Measurements from ENCODE around the gene SLC16A1.
A peak's percentile ranks its signal among the peaks of the same experiment; 100 is the strongest.
"Not testable (repeated sequence)": the region's sequence is repeated elsewhere in the genome, so short reads cannot be mapped to it uniquely, and the experiment has no call there.

SLC16A1 gene

DNA sequence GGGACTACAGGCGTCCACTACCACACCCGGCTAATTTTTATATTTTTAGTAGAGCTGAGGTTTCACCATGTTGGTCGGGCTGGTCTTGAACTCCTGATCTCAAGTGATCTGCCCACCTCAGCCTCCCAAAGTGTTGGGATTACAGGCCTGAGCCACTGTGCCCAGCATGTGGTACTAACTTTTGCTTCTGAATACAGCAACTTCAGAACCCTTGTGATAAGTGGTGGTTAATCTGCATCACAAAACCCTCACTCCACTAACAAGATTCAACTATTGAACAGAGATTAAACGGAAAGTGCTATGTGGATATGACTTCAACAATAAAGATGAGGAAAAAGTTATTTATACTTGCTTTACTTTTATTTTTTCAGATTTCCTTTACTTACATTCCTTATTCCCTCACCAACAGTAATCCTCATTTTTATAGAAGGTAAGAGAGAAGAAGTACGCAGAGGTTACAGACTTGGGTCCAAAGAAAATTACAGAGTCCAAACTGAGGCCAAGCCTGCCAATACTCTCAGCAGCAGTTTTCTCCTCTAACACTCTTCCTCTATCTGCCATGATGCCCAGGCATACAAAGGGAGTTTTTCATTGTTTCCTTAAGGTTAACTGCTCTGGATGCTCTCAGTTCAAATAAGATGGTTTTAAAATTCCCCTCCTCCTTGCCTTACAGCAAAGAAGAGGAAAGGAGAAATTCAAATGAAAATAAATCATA lies 44.3 kb downstream of the SLC16A1 start:
- DNase-seq, result no peak

DNA sequence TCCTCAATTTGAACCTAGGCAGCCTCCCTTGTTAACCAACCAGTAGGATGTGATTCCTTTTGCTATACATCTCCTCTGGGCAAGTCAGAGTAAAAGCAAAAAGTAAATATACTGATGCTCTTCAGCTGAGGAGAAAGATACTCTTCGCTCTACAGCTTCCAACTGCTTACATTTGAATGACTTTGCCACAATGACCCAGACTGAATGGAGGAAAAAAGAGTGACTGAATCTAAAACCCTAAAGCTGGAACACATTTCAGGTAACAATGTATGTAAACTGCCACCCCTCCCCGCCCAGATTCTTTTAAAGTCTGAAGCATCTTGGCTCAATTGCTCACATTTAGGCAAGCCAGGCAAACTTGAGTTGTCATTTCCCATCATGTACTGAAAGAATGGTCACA lies 46.1 kb downstream of the SLC16A1 start:
- no peak for DNase-seq

DNA sequence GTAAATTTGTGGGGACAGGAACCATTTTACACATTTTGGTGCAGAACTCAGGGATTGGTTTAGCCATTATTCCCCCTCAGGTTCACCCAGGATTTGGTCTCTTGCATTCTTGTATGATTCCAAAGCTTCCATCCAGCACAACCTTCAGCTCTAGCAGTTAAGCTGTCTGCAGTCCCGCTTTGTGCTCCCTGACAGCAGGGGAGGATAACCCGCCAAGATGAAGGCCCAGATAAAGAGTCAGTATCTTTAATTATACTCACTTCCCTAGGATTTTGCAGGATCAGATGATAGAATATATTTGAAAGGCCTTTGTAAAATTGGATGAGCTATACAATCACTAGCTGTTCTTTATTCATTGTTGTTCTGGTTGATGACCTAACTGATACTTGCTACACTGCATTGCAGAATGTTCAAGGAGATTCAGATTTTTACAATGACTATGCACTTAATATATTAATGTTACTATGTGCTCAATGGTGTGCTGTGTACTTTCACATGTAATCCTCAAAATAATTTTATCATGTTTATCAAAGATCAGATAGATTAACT lies 49.8 kb downstream of the SLC16A1 start:
- no peak for DNase-seq

DNA sequence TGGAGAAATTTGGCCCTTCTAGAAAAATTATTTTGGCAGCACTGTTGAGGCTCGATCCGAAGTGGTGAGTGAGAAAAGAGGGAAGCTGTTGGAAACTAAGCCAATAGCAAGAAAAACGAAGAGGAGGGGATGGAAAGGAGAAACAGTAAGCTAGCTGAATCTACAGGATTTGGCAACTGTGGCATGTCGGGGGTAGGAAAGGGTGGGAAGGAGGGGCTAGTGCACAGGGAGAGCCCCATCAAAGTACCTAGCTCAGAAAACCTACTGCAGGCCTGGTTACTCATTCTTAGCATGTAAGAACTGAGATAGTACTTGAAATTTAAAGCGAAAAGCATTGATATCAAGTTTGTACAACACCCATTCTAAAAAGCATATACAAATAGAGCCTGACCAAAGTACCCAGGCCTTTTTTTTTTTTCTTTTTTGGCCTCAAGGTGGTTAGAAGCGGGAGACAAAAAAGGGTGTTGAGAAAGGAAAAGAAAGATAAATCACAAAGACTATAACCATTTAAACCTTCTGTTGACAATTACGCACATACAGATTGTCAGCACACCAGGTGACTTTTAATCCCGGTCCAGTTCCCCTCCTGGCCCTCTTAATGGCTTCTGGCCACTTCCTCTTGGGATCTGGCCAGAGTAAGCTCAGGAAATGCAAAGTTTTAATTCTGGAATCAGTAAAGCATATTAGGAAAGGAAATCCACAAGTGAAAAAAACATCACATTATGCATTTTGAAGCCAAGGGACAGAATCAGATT lies 50.4 kb downstream of the SLC16A1 start:
- no peak for DNase-seq

DNA sequence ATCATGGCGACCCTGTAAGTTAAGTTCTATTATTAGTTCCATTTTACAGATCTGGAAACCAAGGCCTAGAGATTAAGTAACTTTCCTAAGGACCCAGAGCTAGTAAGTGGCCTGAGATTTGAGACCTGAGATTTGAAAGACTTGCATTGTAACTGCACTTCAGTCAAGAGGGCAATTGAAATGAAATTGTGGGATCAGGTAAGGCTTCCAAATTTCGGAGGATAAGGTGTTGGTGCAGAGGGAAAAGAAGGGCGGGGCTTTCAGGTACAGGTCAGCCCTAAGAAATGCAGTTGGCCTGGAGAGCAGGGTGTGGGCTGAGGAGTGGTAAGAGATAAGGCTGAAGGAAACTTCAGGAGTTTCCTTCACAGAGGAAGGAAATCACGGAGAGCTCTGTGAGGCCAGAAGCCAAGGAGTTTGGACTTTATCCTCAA lies 51.1 kb downstream of the SLC16A1 start:
- no peak for DNase-seq

DNA sequence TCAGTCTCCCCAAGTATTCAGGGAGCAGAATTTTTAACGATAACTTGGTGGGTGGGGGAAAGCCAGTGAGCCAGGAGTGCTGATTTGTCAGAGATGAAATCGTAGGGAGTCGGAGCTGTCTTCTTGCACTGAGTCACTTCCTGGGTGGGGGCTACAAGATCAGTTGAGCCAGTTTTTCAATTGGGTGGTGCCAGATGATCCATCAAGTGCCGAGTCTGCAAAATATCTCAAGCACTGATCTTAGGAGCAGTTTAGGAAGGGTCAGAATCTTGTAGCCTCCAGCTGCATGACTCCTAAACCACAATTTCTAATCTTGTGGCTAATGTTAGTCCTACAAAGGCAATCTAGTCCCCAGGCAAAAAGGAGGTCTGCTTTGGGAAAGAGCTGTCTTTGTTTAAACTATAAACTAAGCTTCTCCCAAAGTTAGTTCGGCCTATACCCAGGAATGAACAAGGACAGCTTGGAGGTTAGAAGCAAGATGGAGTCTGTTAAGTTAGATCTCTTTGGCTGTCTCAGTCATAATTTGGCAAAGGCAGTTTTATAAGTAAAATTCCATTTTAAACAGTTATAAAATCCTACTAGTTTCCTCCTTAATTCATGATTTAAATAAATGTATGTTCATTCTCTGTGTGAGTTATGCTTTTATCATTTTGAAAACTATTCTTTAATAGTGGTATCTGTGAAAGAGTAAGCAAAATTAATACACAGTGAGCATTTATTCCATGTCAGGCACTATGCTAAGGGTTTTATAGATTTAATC lies 51.7 kb downstream of the SLC16A1 start:
- DNase-seq, result peak; percentile 49

DNA sequence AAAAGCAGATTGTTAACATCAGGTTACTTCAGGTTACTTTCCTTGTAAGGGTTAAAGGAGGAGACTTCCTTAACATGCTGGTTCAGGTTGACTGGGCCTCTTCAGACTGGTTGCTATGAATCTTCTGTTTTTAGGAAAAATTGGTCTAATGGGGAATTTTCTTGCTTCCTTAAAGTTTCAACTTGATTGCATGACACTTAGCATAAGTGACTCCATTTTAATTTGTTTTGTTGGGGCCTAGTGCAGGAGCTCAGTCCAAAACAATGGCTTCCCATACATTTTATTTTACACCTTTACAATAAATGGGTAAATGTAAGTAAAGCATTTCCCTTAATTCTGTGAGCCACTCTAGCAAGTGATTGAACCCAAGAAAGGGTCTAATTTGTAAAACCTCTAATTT lies 53.8 kb downstream of the SLC16A1 start:
- DNase-seq, result no peak

DNA sequence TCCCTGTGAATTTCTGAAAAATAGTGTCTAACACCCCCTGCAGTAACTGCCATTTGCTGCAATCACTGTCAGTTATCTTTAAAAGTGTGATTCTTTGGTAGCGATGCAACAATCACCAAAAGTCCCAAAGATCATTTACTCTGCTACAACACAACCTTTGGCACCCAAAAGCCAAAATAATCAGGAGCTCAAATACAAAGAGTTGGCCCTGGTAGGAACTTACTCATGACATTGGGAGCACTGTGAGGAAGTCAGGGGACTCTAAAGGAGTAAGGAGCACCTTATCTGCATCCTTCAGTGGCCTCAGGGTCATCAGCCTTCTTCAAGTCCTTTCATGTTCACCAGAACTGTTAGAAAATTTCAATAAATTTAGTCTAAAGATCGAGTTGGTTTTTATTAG lies 54.6 kb downstream of the SLC16A1 start:
- no peak for DNase-seq

DNA sequence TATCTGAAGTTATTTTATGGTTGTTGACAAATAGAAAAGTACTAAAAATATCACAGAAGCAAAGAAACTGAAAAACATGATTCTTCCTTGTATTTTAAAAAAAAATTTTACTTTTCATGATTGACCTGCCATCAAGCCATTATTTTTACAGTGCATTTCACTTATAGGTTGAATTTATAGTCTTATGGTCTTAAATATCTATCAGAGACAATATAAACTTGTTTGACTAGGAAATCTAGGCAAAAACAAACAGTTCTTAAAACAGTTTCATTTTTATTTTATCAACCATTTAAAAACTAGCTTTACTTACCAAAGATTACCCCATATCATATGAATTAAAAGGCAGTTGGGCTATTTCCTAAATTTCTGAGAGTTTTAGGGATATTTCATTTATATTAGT lies 59.2 kb downstream of the SLC16A1 start:
- DNase-seq, result no peak

DNA sequence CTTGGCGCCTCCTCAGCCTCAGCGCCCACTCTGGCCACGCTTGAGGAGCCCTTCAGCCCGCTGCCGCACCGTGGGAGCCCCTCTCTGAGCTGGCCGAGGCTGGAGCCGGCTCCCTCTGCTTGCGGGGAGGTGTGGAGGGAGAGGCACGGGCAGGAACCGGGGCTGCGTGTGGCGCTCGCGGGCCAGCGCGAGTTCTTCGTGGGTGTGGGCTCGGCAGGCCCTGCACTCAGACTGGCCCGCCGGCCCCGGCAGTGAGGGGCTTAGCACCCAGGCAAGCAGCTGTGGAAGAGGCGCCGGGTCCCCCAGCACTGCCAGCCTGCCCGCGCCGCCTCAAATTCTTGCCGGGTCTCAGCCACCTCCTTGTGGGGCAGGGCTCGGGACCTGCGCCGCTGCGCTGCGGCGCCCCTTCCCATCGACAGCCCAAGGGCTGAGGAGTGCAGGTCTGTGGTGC lies 61.4 kb downstream of the SLC16A1 start:
- no peak for DNase-seq

DNA sequence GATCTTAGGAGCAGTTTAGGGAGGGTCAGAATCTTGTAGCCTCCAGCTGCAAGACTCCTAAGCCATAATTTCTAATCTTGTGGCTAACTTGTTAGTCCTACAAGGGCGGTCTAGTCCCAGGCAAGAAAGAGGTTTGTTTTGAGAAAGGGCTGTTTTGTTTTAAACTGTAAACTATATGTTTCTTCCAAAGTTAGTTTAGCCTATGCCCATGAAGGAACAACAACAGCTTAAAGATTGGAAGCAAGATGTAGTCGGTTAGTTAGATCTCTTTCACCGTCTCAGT lies 62.0 kb downstream of the SLC16A1 start:
- DNase-seq, result no peak

DNA sequence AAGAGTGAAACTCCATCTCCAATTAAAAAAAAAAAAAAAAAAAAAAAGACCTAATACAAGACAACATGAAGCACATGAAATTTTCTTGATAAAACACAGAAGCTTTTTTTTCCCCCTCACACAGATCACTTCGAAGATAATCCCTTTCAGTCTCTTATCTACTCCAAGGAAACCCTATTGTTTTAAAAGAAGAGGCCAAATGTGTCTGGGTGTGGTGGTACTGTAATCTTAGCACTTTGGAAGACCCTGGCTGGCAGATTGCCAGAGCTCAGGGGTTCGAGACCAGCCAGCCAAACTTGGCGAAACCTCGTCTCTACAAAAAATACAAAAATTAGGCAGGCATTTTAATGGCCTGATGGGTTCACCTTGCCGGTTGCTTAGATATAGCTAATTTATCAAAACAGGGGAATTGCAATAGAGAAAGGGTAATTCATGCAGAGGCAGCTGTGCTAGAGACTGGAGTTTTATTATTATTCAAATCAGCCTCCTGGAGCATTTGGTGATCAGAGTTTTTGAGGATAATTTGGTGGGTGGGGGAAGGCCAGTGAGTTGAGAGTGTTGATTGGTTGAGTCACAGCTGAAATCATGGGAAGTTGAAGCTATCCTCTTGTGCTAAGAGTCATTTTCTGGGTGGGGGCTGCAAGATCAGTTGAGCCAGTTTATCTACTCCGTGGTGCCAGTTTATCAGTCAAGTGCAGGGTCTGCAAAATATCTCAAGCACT lies 62.5 kb downstream of the SLC16A1 start:
- no peak for DNase-seq

DNA sequence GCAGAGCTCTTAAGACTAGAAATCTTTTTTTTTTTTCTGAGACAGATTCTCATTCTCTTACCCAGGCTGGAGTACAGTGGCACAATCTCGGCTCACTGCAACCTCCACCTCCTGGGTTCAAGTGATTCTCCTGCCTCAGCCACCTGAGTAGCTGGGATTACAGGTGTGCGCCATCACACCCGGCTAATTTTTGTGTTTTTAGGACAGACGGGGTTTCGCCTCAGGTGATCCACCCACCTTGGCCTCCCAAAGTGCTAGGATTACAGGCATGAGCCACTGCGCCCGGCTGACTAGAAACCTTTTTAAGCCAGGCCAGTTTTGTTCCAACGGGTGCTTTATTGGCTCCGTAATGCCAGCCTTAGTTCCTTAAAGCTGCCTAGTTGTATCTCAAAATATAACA lies 66.1 kb downstream of the SLC16A1 start:
- DNase-seq, result not testable (repeated sequence)

DNA sequence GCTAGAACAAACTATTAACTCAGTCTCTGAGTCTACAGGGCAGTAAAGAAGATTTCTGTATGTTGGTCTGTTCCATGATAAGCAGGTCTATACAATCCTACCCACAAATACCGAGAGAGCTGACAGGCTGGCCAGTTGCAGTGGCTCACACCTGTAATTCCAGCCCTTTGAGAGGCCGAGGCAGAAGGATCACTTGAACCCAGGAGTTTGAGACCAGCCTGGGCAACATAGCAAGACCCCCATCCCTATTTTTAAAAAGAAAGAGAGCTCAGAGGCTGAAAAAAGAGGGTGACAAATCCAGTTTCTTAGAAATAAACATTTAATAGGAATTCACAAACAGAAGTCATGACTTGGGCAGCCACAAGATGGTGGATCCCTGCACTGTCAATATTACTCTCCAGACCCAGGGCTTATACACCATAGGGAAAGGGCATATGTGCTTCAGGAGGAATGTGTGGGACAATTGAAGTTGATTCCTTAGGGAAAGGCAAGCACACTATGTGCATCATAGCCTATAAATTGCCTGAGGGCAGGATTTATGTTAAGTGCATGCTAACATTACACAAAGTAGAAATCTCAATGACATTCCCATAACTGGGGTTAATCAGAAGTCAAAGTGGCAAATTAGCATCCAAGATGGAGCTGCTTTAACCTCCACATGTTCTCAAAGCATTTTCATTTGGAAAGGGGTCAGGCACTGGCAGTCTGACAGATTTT lies 66.8 kb downstream of the SLC16A1 start:
- no peak for DNase-seq

DNA sequence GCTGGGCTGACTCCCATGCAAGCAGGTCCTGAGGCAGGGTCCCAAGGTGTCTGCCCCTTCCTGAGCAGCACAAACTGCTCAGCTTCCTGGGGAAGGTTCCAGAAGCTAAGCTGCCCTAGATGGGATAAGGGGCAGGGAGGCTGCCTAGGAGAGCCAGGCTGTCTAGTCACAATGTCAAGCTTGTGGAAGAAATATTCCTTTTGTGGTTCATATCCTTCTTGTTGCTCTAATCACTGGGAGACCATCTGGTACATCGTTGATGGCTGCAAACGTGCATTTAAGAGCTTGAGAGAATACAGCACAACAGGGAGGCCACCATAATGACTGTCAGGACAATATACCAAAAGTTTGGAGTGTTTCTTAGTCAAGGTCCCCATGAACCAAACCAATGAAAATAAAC lies 67.4 kb downstream of the SLC16A1 start:
- DNase-seq, result no peak

DNA sequence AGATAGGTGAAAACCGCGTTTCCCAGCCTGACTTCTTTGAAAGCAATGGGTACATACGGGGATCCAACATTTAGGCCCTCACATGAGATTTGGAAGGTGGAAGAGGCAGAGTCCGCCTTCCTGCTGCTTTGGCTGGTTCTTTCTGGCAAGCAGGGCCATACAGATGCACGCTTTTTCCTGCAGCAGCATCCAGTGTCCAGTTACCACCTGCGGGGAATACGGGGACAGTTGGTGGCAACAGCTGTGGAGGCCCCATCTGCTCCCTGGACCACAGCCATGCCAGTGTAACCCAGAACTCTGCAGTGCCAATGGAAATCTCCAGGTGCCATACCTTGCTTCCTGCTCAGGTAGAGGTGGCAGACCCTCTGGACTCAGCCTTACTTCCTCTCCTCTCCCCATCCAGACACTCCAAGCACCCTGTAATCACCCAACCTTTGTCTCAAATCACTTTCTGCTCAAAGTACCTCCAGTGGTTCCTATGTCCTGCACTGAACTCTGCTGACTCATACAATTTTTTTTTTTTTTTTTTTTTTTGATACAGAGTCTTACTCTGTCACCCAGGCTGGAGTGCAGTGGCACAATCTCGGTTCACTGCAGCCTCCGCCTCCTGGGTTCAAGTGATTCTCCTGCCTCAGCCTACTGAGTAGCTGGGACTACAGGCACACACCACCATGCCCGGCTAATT lies 68.3 kb downstream of the SLC16A1 start:
- DNase-seq, result no peak

DNA sequence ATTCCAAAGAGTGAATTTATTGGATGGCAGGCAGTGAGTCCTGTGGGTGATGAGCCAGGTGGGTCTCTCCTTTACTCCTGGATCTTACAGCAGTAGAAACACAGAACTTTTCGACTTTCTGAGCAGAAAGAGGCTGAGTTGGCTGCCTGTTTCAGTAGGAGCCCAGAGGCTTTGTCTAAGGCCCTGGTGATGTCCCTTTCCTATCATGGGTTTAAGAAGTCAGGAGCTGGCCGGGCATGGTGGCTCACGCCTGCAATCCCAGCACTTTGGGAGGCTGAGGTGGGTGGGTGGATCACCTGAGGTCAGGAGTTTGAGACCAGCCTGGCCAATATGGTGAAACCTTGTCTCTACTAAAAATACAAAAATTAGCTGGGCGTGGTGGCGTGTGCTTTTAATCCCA lies 71.0 kb downstream of the SLC16A1 start:
- not testable (repeated sequence) for DNase-seq

DNA sequence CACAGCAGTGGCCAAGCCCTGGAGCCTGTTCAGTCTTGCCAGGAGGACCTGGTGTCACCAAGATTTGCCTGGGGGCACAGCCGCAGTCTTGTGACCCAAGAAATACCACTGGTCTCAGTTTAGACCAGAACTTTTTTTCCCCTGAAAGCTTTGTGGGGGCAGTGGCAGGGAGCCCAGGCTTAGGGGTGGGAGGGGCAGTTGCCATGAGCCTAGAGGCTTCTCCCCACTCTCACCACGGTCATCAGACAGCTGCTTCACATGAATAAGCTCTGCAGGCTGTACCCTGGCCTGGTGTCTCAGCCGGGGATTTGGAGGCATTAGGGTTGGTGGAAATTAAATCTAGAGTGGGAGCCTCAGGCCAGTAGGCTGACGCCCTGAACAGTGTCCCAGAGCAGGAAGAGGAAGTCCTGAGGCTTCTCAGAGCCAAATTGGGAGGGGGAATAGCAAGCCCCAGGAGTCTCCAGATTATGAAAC lies 73.7 kb downstream of the SLC16A1 start:
- DNase-seq, result no peak

DNA sequence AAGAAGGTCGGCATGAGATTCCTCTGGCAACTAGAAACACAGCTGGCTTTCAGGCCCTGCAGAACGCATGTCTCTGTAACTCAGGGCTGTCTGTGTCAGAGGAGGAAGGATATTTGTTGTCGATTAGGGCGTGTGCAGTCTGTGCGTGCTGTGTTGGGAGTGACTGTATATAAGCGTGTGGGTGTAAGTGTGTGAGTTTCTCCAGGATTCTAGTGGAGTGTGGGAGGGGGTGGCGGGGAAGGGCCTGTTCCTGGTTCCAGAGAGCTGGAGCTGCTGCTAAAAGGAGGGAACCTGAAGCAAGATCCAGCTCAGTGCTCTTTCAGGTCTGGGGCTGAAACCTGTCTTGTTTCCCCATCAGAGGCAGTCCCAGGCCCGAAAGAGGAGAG lies 74.3 kb downstream of the SLC16A1 start:
- no peak for DNase-seq

DNA sequence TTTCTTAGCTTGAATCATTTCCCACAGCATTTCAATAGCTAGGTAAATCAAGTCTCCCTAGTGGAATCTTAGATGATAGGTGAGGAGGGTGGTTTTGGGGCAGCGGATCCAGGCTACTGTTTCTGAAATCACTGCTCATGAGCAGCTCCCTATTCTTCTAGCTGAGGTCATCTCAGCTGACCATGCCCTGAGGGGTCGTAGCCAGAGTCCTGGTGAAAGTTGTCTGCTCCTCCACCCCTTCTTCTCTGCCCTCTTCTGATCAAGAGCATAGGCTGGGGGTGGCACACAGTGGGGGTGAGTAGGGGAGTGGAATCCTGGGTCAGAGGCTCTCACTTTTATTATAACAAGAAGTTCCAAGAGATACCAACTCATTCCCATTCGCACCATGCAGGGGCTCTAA lies 76.2 kb downstream of the SLC16A1 start:
- DNase-seq, result no peak

DNA sequence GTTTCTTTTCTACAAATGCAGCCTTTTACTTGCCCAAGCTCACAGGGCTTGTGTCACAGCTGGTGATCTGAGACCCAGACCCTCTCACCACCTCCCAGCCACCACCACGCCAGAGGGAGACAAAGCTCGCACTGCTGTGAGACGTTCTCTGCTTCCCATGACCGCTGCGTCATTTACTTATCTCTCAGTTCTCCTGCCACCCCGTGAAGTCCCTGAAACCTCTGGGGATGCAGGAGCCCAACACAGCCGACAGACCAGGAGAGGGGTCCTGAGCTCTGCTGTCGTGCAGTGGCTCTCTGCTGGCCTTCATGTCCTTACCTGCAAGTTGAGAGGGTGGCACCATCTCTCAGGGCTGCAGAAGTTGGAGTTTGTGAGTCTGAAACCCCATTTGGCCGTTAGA lies 77.7 kb downstream of the SLC16A1 start:
- no peak for DNase-seq

DNA sequence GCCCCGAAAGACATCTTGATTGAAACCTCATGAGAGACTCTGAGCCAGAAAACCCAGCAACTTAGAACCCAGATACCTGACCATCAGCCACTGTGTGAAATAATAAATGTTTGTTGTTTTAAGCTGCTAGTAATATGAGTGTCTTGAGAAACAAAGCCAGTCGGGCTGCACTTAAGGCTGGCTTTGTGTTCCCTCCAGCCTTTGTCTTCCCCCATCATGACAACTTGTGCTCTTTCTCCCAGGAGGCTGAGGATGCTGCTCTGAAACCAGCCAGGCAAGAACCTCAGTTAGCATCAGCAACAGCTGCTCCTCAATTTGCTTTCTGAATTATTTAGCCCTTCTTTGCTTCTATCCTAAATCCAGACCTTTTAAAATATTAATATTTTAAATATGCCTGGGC lies 78.2 kb downstream of the SLC16A1 start:
- no peak for DNase-seq

Measured in stimulated activated CD4-positive, alpha-beta T cell treated with anti-CD3 and anti-CD28 coated beads, Interleukin-4, amount 100 ng/mL, for 1 hour (primary cell).